ENCODE measurements around the gene PDIA4.

DNA sequence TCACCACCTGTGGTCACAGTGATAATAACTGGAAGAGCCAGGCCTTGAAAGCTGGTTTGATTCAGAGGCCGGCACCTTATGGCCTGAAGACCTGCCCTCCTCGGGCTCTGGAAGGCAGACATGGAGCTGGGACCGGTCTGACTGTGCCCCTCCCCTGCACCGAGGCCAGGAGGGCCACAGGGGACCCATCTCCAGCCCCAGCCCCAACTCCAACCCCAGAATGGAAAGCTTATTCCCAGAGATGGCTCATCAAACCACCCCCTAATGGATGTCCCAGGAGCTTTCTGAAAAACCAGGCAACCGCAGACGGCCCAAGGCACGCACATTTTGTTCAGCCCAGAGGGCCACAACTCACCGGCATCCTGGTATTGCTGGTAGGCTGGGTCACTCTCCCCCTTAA, 16.8 kb downstream of the PDIA4 start:
- TF ChIP-seq POLR2A (IDR thresholded peaks at IDR 0.05; ENCODE audit: low read length) (no peak), GATA1 (IDR thresholded peaks at IDR 0.05; ENCODE audit: low read depth, low read length) (no peak)

All from erythroblast (primary cell).